ENCODE measurements around the gene XPNPEP1.

XPNPEP1 gene

GRCh38 chr10:109922976-109923921, at the start of gene XPNPEP1:
Gene XPNPEP1 (minus strand): TSS chr10:109923511. CDS start chr10:109923433, 78 bp downstream.
- no peak for FAIRE-seq

GRCh38 chr10:109972372-109973001, 49.2 kb upstream of the XPNPEP1 start:
- no peak for FAIRE-seq

GRCh38 chr10:109971634-109972033, 48.3 kb upstream of the XPNPEP1 start:
- no peak for FAIRE-seq

GRCh38 chr10:109969760-109970346, 46.5 kb upstream of the XPNPEP1 start:
- FAIRE-seq: no peak

- FAIRE-seq: no peak
Observed at GRCh38 chr10:109968953-109969759, 45.8 kb upstream of the XPNPEP1 start.

GRCh38 chr10:109967739-109968088, 44.4 kb upstream of the XPNPEP1 start:
- no peak for FAIRE-seq

- no peak for FAIRE-seq
Observed at GRCh38 chr10:109966961-109967738, 43.8 kb upstream of the XPNPEP1 start.

- FAIRE-seq: no peak
Observed at GRCh38 chr10:109964318-109964717, 41.0 kb upstream of the XPNPEP1 start.

GRCh38 chr10:109963439-109963838, 40.1 kb upstream of the XPNPEP1 start:
- no peak for FAIRE-seq

- FAIRE-seq: no peak
Observed at GRCh38 chr10:109962247-109962646, 38.9 kb upstream of the XPNPEP1 start.

- no peak for FAIRE-seq
Observed at GRCh38 chr10:109961174-109962001, 38.1 kb upstream of the XPNPEP1 start.

- FAIRE-seq: no peak
Observed at GRCh38 chr10:109960682-109961081, 37.4 kb upstream of the XPNPEP1 start.

GRCh38 chr10:109959259-109960145, 36.2 kb upstream of the XPNPEP1 start:
- FAIRE-seq: no peak

- no peak for FAIRE-seq
Observed at GRCh38 chr10:109958059-109958458, 34.7 kb upstream of the XPNPEP1 start.

- no peak for FAIRE-seq
Observed at GRCh38 chr10:109957092-109957797, 33.9 kb upstream of the XPNPEP1 start.

- no peak for FAIRE-seq
Observed at GRCh38 chr10:109956454-109957091, 33.3 kb upstream of the XPNPEP1 start.

- FAIRE-seq: no peak
Observed at GRCh38 chr10:109953766-109954165, 30.5 kb upstream of the XPNPEP1 start.

- no peak for FAIRE-seq
Observed at GRCh38 chr10:109952526-109952925, 29.2 kb upstream of the XPNPEP1 start.
